CD4-positive, alpha-beta T cell treated with Interleukin-21 for 1 hour (primary cell): Measurements from ENCODE around the gene AP2B1.
"Not testable (repeated sequence)": the region's sequence is repeated elsewhere in the genome, so short reads cannot be mapped to it uniquely, and the experiment has no call there.

Experiments
- DNase-seq: peaks from one replicate; pipeline ENCODE4 v3.0.0-alpha.2; 2020

AP2B1 gene

DNA sequence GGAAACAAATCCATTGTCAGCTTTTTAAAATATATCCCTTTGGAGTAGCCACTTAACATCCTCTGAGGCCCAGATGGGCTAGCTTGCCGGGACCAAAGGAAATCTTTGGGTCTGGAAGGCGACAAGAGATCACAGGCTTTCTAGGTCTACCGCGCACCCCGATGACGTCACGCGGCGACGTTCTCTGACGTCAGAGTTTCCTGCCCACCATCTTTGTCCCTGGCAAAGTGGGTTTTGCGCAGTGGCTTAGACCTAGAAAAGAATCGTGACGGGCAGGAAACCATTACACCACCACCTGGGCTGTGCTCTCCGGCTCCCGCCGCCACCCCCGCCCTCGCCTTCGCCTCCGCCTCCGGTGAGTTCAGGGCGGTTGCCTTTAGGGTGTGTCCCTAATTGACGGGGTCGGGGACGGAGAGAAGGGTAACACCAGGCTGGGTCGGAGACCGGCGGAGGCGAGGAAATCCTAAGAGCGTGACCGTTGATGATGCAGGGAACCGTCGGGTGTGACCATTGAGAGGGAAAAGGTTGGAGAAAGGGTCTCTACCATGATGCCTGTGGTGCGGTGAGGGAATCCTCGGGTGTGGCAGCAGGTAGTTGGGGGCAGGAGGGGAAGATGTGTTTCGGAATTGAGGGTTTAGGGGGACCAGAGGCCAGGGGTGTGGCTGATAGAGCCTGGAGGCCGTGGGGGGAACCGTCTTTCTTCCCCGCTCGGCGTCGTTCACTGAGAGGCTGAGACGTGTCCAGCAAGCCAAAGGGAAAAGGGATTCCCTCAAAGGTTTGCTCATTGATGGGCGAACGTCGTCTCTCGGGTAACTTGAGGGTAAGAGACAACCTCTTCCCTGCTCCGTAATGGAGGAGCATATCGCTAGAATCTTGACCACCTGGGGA lies at the start of gene AP2B1:
AP2B1 (plus strand) TSS at position 249 of the 888 bp plus-strand sequence. CDS start 6,709 bp downstream, outside the sequence.
- DNase-seq, result peak; percentile 99

DNA sequence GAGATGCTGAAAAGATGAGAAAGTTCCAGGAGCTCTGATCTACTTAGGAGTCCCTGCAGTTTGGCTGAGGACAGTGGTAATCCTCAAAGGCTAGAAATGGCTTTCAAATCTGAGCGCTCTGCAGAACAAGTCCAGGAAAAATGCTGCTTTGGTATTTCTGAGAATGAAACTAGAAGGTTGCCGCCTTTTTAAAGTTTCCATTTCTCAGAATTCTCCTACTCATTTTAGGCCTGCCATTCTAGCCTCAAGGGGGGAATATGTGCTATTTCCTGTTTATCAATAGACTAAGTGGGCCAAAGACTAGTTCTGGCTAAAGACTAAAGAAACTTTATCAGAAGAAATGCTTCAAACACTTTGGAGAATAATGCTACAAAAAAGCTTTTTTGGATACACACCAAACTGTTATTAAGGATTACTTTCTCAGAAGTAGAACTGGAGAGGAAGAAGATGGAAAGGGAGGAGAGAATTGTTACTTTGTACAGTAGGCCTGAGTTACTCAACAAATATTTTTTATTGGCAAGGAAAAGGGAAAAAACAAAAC lies 49.5 kb upstream of the AP2B1 start, which contains the start of gene SLFN12L:
SLFN12L (minus strand) TSS at position 78 of the 541 bp plus-strand sequence. CDS start 15,314 bp downstream, outside the sequence.
- DNase-seq, result peak; percentile 78

DNA sequence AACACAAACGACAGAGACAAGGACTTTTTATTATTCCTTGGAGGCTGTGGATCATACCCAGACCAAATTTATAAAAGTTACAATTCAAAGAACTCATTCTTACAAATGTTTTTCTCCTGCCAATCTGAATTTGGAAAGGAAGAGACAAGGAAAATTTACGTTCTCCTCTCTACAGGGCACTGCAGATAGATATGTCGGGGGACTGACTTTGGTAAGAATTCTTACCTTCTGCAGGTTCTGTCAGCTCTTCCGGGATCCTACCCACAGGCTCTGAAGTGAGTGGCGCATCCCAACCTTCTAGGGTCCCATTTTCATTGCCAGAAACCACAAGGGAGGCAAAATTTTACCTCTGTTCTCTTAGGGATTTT lies 47.5 kb upstream of the AP2B1 start:
- DNase-seq, result no peak

DNA sequence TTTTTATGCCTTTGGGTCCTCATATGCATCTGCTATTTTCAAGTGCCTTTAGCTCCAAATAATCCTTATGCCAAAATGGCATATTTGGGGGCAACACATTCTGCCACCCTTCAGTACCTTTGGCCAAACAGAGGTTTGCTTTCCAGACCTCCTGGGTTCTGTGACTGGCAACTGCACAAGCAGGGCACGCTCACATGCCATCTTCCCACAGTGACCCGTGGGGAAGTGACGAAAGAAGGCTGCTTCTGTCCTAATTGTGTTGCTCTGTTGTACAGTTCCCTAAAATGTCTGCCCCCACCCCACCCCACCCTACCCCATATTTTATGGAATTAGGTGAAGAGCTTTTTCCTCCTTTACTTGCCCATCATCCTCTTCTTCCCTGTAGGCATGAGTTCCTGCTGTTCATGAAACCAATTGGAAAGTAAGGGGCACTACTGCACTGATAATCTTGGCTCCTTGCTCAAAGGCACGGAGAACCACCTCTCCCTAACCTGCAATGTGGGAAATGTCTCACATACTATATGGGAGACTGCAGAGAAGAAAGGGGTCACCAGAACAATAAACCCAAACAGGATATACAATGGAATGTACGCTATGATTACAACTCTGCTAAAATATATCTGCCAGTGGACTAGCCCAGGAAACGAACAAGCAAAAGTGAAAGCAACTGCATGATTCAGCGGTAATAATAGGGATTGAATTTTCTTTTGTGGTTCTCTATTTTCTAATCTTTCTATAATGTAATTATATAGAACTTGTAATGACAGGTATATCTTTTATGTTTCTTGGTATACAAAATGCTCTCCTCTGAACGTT lies 46.3 kb upstream of the AP2B1 start:
- peak; percentile 61 for DNase-seq

DNA sequence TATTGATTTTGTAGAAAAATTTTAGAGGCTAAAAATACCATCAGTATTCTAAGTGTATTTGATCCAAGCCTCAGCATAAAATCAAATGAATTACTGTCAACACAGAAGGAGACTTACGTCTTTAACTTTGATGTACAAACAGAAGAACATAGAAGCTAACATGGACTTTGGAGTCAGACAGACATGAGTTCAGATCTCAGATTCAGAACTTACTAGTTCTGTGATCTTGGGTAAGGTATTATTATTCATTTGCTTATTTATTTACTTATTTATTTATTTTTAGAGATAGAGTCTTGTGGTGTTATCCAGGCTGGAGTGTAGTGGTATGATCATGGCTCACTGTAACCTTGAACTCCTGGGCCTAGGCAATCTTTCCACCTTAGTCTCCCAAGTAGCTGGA lies 45.7 kb upstream of the AP2B1 start:
- no peak for DNase-seq

DNA sequence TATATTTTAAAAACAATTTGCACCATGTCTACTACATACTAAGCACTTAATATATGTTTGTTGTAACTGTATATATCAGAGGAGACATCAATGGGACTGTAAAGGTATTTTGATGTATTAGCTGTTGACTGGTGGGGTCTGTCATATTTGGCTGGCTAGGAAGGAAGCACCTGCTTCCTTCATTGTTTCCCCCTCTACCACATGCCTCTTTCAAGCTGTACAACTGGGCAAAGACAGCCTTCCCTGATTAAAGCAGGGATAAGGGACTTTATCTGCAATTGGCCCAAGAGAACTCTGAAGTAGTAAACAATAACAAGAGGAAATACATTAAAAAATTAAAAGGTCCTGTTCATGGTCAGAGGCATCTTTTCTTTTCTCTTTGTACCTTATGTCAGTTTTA lies 44.1 kb upstream of the AP2B1 start:
- DNase-seq, result no peak

DNA sequence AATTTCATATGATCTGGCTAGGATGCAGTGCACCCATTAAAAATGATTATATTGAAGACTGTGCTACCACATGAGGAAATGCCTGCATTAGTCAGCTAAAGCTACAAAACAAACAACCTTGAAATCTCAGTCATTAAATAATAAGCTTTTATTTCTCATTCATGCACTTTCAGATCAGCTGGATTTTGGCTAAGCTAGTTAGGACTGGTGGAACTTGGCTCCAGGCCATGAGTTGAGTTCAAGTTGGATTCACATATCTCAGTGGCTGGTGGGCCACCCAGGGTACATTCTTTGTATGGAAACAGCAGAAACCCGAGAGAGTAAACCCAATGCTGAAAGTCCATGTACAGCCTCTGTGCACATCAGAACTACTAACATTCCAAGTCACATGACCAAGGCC lies 43.3 kb upstream of the AP2B1 start:
- DNase-seq, result no peak

DNA sequence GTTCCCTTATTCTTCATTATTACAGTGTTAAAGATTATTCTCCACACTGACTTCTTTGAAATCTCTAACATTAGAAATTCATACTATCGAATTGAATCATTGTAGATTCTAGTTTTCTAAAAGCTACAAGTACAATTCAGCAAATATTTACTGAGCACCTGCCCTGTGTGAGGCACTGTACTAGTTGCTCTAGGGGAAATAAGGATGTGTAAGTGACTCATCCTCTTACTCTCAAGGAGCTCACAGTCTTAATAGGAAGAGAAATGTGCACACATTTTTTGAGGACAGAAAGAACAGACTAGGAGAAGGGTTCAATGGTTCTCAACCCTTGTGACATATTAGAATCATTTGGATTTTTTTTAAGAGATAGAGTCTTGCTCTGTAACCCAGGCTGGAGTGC lies 42.0 kb upstream of the AP2B1 start:
- DNase-seq, result no peak

DNA sequence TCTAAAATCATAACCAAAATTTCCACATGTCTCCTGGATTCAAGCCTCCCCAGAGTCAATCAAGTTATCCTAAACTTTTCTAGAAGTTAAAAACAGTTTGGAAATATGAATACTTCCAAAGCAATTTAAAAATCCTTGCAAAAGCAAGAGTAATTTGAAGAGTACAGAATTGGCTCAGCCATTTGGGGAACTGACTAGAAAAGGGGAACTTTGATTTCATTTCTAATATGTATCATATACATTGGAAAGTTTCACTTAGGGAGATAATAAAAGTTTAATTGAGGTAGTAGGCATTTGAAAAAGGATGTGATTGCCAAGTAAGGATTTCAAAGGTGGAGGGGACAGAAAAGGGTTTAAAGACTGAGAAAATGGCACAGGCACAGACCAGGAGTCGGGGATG lies 40.6 kb upstream of the AP2B1 start:
- no peak for DNase-seq

DNA sequence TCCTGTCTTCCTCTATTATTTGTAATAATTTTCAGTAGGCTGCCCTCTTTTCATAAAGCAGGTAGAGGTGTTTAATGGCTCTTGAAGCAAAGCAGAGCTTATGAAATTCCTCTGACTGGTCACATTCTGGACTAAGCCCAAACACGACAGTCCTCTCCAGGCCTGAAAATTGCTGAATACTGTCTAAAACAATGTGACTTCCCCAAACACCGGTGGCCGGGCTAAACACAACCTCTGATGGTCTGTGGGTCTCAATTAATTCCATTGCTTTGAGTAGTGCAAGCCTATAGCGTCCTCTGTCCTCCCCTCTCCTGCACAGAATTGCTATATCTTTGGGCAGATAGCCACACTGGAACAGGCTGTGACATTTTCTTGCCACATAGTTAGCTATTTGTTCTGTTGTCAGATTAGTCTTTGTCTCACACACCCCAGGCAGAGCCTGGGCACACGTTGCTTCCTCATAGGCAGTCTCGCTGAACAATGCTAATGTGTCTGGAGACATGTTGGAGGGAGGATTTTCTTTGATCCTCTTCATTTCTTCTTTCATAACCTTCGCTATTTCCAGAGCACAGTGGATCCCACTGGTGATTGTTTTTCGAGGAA lies 38.8 kb upstream of the AP2B1 start:
- DNase-seq, result no peak

DNA sequence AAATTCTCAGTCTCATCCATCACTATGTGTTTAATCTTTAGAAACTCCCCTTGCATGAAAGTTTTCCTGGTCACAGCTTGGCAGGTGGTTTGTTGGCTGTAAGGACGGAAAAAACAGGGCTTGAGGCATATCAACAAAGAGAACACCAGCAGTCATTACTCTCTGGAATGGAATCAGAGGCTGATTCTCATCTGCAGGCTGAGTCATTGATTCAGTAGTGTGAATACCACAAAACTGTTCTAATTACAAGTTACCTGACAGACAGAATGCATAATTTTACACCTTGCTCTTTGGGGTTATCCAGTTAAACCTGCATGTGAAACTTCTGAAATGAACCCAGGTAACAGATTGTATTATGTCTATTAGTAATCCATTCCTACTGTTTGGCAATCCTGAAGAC lies 38.1 kb upstream of the AP2B1 start:
- DNase-seq, result no peak

DNA sequence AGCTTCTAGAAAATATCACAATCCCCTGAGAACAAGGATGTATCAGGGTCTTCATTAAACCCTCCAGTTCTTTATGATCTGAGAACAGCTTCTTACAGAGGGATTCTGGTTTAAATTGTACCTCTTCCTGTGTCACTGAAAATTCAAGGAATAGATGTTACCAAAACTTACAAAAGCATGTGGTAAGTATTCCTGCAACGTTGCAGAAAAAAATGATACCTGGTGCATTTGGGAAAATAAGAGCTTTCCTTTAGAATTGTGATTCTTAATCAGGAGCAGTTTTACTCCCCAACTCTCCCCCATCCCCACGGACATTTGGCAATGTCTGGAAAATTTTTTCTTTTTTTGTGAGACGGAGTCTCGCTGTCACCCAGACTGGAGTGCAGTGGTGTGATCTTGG lies 33.8 kb upstream of the AP2B1 start:
- DNase-seq, result no peak

DNA sequence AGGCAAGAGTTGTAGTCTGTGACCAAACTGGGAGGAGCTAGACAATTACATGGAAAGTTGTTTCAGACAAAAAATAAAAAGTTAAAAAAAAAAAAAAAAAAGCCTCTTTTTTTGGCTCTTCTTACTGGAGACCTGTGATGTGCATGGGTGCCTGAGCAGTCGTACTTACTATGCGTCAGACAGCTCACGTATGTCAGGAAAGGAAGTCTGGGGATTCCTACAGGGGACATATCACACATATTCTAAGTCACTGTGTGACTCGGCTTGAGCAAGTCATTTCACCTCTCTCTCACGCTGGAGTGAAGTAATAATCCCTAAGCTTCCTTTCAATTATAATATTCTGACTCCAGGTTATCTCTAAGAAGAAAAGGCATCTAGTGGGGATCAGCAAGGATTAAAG lies 32.5 kb upstream of the AP2B1 start:
- DNase-seq, result no peak

DNA sequence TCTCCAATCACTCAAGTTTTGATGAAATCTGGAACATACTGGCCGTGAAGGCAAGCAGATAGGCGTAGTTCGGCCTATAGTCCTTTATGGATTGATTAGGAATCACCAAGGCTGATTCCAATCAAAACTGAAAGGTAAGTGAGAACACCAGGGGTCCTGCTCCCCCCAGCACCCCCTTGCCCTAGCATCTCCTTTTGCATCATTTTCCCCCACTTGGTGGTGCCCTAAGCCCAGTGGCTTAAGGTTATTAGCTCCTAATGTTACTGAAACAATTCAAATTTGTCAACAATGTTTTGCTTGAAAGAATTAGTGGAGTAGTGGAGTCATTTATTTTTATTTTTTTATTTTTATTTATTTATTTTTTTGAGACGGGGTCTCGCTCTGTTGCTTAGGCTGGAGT lies 31.4 kb upstream of the AP2B1 start:
- no peak for DNase-seq

DNA sequence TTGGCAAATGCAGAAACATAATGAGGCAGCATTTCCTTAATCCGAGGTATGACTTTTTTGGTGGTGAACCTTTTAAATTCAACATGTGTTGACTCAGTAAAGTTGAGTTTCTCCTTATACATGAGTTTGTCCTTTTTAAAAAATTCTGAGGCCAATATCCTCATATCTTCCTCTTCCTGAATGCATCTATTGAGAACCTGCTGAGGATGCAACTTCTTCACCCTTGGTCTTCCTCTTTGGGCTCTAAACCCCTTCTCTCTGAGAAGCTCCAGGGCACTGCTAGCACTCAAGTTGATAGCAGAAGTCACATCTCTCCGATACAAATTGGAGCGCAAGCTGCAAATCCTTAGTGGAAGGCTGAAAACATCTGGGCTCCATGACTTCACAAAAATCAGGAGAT lies 29.8 kb upstream of the AP2B1 start:
- DNase-seq, result no peak

DNA sequence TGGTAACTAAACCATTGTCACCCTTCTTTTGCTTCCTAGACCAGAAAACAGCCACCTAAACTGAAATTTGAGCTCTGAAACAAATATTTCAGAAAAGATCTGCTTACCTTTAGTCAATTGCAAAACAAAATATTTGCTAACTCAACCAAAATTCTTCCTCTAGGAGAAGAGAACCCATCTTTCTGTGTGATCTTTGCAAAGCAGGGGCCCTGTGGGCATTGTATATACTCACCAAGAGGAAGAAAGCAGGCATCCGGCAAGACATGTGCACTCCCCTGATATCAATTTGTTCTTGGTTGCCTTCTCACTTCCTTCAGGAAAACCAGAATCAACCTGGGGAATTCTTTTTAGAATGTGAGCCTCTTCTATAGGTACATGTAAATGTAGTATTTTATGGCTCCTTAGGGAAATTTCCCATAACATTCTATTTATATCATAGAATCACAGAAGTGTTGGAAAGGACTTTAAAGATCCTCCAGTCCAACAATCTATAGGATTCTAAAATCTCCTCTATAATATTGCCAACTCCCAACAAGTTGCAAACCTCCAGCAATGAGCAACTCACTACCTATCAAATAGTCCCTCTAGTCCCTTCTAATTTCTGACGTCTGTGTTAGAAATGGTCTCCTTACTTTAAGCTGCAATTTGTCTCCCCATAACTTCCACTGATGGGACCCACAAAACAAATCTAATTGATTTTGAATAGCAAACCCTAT lies 27.5 kb upstream of the AP2B1 start:
- DNase-seq, result no peak

DNA sequence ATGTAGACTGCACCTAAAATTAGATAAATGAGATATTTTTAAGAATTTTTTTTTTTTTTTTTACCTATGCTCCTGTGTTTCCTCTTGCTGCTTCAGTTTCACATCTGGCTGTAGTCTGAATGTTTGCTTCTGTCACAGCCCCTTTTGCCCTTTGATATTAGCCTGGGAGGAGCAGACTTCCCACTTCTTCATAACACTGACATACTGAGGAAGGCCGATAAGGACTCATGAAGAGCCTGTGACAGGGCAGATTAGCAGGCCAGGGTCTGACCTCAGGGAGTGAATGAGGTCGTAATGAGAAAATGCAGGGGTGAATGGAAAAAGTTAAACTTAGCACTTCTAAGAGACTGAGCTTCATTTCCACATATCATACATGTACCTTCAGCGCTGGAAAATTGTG lies 26.4 kb upstream of the AP2B1 start, which contains the start of gene SLFN14:
SLFN14 (minus strand) TSS at position 117 of the 400 bp plus-strand sequence. CDS start 2,757 bp downstream, outside the sequence.
- no peak for DNase-seq

DNA sequence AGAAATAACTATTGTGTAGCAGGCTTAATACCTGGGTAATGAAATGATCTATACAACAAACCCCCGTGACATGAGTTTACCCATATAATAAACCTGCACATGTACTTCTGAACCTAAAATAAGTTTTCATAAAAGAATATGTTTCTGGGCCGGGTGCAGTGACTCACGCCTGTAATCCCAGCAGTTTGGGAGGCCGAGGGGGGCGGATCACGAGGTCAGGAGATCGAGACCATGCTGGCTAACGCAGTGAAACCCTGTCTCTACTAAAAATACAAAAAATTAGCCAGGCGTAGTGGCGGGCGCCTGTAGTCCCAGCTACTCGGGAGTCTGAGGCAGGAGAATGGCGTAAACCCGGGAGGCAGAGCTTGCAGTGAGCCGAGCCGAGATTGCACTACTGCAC lies 23.9 kb upstream of the AP2B1 start:
- DNase-seq, result not testable (repeated sequence)

DNA sequence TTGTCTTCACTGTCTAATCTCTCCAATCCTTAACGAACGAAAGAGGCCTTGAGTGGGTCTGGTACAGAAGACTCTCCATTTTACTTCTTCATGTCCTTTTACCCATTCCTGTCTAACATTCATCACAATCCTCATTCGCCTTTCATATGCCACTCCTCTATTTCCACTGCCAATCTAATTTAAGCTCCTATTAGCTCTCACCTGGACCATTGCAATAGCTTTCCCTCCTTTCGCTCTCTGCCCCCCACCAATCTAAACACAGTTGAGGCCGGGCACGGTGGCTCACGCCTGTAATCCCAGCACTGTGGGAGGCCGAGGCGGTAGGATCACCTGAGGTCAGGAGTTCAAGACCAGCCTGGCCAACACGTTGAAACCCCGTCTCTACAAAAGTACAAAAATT lies 20.2 kb upstream of the AP2B1 start:
- no peak for DNase-seq

DNA sequence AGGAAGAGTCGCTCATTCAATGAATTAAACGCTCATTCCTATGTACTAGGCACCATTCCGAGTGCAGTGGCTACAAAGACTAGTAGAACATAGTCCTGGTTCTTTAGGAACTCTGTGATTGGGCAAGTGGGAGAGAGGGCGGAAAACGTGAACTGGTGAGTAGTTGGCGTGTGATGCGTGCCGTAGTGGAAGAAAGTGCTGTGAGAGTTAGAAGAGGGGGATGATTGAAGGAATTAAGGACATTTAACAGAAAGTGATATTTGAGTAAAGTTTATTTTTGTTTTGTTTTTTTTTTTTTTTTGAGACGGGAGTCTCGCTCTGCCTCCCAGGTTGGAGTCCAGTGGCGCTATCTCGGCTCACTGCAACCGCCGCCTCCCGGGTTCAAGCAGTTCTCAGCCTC lies 18.6 kb upstream of the AP2B1 start:
- peak; percentile 42 for DNase-seq

DNA sequence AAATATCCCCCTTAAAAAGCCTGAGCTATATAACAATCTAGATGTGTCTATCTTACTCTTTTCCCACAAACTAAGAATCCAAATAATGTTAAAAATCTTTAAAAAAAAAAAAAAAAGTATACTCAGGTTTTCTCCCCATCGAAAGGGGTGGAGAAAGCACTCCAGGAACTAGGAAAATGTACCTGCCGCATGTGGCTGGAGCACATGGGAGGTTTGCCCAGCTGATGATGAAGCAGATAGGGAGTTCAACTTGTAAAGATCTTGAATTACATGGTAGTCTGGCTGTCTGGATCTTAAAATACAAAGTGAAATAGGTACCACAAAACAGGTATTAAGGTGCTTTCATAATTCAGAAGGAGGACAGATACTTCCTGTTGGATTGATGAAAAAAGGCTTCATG lies 17.7 kb upstream of the AP2B1 start:
- DNase-seq, result no peak

DNA sequence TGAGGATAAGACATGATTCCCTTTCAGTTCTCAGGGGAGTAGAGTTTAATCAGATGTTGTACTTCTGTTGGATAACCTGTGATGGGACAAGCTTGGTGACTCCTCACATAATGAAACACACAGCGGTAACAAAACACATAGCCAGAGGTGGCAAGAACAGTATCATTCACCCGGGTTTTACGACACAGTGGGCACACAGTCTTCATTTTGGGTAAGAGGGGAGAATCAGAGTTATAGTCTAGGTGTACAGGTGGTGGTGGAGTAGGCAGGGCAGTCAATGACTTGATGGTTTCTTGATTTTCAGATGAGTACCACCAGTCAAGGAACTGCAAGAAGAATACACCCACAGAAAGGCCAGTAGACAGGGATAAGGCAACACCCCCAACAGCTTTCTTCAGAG lies 11.4 kb upstream of the AP2B1 start:
- DNase-seq, result no peak

DNA sequence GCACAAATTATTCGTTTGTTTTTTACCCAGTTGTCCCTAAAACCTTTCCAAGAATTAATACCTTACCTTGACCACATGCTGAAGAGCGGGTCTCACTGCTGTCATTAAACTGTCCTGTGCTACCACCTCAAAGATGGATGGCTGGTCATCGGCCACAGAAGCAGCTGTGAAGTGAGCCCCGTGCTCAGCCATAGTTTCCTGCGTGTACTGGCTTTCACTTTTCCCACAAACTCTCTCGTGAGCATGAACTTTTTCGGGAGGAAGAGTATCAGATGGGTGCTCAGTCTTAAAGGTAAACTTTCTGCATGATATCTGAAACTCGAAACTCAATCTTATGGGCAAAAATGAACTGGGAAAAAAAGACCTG lies 9.3 kb upstream of the AP2B1 start:
- peak; percentile 26 for DNase-seq
